HG03095 (cell line): ENCODE results near the gene B3GNT8.
"Not testable (repeated sequence)": the region's sequence is repeated elsewhere in the genome, so short reads cannot be mapped to it uniquely, and the experiment has no call there.

Source experiments
- ATAC-seq: cut with Tn5 transposase; IDR thresholded peaks from one replicate; pipeline ENCODE4 v1.9.1; 2021; ENCODE audit warnings: moderate library complexity; ENCODE audit not compliant: unreplicated experiment

Gene B3GNT8

DNA sequence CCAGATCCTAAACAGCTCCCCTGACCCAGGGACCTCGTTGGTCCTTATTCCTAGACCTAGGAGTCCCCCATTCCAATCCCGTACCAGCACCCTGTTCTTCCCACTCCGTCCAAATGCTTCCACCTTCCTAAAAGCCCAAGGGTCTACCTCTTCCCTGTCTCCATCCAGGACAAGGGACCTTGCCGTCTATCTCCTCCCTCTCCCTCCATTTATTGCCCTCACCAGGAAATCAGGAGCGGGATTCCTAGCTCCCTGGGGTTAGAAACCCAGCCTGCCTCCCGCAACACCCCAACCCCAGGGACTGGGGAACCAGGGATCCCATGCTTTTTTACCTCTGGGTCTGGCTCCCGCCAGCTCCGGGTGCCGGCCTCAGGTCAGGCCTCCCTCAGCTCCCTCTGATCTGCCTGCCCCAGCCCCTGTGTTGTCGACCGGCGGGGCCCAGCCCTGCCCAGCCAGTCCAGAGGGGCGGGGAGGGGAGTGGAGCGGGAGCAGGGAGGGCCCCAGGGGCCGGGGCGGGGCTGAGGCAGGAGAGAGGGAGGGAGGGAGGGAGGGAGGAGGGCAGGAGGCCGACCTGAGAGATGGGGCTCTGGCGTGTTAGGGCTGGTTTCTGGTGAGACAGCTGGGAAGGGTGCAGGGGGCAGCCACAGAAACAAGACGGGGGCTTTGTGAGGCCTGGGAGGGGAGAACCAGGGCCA lies at the start of gene B3GNT8:
B3GNT8 (minus strand) TSS at position 423 of the 695 bp plus-strand sequence. CDS start 596 bp downstream, outside the sequence.
- no peak for ATAC-seq

- ATAC-seq = no peak
These were observed 49.4 kb upstream of the B3GNT8 start for GRCh38 chr19:41476583-41476982.

DNA sequence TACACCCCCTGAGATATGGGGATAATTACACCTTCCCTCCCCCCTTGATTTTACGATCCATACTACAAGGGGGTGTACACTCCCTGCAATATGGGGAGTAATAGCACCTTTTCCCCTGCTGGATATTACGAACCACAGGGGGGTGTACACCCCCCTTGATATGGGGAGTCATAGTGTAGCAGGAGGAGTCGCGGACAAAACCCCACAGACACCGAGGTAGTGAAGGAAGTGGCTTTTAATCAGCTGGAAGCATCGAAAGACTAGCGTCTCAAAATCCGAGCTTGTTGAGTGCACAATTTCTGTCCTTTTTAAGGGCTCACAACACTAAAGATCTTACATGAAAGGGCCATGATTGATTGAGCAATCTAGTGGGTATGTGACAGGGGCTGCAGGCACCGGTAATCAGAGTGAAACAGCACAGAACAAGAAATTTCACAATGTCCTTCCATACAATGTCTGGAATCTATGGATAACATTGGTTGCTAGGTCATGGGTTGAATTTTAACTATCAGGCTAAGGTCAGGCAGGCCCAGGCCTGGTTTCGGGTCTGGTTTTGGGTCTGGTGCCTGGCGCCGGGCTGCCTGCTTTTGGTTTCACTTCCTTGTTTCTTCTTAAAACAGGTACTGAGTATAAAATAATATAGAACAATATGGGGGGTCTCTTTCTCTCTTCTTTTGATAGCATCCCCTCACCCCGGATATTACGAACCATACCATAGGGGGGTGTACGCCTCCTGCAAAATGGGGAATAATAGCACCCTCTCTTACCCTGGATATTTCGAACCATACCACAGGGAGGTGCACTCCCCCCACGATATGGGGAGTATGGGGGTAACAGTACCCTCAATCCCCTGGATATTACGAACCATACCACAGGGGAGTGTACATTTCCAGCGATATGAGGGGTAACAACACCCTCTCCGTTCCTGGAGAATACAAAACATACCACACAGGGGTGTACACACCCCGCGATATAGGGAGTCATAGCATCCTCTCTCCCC lies 36.4 kb upstream of the B3GNT8 start:
- ATAC-seq = not testable (repeated sequence)

GRCh38 chr19:41462497-41462896 lies 35.3 kb upstream of the B3GNT8 start:
- no peak for ATAC-seq

DNA sequence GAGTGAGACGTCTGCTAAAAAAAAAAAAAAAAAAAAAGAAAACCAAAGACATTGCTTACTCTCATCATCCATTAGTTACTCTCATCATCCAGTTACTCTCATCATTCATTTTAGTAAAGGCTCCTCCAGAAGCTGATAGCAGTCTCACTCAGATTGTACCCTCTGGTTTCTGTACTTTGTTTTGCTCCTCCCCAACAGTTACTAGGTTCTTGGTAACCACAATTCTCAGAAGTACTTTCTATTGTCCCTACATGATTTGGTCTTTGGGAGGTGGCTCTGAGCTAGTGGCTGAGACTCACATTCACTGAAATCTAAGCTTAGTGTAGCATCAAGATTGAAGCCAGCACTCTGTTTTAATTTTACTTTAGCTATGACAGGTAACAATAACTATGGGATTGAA lies 30.1 kb upstream of the B3GNT8 start:
- ATAC-seq = no peak

DNA sequence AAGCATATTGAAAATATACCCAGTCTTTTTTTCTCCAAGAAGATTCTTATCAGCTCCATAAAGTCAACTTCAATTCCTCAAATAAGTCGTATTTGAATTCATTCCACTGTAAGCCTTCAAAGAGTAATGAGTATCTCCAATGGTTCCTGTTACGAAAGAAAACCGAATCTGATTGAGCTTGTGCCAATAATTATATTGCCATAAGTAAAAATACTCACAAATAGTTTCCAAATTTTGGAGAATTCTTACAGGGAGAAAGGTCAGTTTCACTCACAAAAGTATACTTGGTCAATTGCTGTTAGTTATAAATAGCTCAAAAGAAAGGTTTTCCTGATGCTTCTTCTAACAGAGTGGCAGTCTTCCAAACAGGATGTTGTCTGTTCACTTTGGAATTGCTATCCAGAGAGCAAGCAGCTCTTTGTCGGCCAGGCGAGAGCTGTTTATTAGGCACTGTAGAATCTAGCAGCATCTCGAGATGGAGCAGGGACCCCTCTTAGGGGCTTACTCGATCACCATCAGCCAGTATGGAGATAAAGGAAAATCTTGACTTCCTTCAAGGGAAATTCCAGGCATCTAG lies 29.3 kb upstream of the B3GNT8 start:
- no peak for ATAC-seq

DNA sequence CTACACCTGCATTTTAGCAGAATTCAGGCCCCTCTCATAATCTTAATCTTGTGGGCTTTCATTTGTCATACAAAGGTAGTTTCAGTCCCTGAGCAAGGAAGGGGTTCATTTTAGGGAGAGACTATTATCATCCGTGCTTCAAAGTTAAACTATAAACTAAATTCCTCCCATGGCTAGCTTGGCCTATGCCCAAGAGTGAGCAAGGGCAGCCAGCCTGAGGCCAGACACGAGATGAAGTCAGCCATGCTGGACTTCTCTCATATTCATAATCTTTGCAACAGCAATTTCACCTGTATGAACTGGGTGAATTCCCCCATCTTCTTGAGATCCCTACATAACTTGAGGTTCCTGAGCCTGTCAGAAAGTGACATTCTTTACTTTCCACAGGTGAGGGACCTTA lies 28.8 kb upstream of the B3GNT8 start:
- ATAC-seq = no peak

- ATAC-seq = no peak
These were observed 25.6 kb upstream of the B3GNT8 start for GRCh38 chr19:41452584-41453275.

DNA sequence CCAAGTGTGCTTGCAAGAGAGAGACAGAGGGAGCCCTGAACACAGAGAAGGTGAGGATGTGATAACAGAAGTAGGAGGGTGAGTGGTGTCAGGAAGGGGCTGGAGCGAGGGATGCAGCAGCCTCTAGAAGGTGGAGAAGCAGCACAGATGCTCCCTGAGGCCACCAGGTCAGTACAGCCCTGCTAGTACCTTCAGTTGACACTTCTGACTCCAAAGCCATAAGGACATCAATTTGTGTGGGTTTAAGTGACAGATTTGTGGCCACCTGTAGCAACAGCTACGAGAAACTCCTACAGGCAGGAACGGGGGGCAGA lies 22.6 kb upstream of the B3GNT8 start:
- ATAC-seq = no peak

- ATAC-seq = no peak
These were observed 22.1 kb upstream of the B3GNT8 start for GRCh38 chr19:41449079-41449864.

- ATAC-seq = no peak
These were observed 20.7 kb upstream of the B3GNT8 start for GRCh38 chr19:41447732-41448332.

- no peak for ATAC-seq
These were observed 18.4 kb upstream of the B3GNT8 start for GRCh38 chr19:41445575-41445974.

- ATAC-seq = no peak
These were observed 16.8 kb upstream of the B3GNT8 start for GRCh38 chr19:41443813-41444455.

- ATAC-seq = no peak
These were observed 15.5 kb upstream of the B3GNT8 start, which contains the start of gene ERICH4 for GRCh38 chr19:41442473-41443355. TSS of gene ERICH4 (plus strand) at chr19:41443156. CDS start at chr19:41443170, 14 bp downstream.

DNA sequence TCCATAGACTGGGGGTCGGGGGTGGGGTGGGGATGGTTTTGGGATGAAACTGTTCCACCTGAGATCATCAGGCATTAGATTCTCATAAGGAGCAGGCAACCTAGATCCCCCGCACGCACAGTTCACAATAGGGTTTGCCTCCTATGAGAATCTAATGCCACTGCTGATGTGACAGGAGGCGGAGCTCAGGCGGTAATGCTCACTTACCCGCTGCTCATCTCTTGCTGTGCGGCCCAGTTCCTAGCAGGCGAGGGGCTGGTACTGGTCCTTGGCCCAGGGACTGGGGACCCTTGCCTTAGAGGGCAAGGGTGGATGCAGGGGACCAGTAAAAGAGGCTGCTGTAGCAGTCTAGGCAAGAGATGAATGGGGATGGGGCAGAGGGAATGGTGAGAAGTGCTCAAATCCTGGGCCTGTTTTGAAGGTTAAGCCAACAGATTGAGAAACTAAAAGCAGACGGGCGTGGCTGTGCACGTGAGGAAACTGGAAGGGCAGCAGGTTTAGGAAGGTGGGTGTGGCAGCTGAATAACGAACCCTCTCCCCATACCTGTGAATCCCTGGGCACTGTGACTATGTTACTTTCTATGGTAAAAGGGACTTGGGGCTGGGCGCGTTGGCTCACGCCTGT lies 14.3 kb upstream of the B3GNT8 start:
- no peak for ATAC-seq

GRCh38 chr19:41439441-41440222 lies 12.5 kb upstream of the B3GNT8 start, which contains the start of gene DMAC2:
TSS of gene DMAC2 (minus strand) at chr19:41439912. CDS start at chr19:41439899, 13 bp downstream.
- peak; percentile 83 for ATAC-seq
